Measurements from ENCODE around the gene ERGIC1.
"Not testable (repeated sequence)": the region's sequence is repeated elsewhere in the genome, so short reads cannot be mapped to it uniquely, and the experiment has no call there.

The ERGIC1 gene

GRCh38 chr5:172890659-172891058 is 56.6 kb downstream of the ERGIC1 start:
- Mint-ChIP-seq H3K4me3 (no peak overlapping the region), H3K4me1 (peaks cover 8% of the 10 kb centered on the region), H3K27me3 (no peaks in the 10 kb centered on the region), H3K27ac (no peak overlapping the region), H3K9me3 (no peaks in the 10 kb centered on the region), H3K36me3 (peaks cover 22% of the 10 kb centered on the region)
- no peak for ATAC-seq (ENCODE audit: low read depth)
- DNase-seq (ENCODE audit: low spot score in 2 of 2), result no peak

DNA sequence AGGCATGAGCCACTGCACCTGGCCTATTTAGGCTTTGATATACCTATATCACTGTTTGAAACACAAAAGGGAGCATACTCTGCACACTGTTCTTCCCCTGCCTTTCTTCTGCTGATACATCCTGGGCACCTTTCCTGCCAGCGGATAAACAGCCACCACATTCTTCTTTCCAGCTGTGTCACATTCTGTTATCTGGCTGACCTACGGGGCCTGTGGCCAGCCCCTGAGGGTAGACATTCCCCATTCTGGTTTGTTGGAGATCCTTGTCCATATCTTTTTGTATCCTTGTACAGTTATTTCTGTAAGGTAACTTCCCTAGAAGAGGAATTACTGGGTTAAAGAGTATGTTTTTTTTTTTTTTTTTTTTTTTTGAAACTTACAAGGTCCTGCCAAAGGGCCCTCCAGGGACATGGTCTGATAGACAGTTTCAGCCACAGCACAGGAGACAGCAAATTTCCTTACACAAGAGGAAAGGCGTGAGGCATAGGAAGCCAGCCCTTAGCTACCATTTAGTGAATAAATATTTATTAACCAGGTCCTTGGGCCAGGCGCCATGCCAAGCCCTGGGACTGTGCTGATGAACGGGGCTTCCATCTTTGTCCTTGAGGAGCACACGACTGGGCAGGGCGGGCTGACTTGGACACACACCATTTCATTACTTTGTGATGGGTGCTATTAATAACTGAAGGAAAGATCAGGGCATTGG is 57.8 kb downstream of the ERGIC1 start:
- Mint-ChIP-seq H3K27me3 (no peaks in the 10 kb centered on the region), H3K9me3 (no peaks in the 10 kb centered on the region), H3K36me3 (peaks cover 19% of the 10 kb centered on the region), H3K27ac (peak overlapping the region; percentile 20), H3K4me1 (peaks cover 2% of the 10 kb centered on the region), H3K4me3 (no peak overlapping the region)
- DNase-seq (ENCODE audit: low spot score in 2 of 2) (no peak), ATAC-seq (ENCODE audit: low read depth) (no peak)

DNA sequence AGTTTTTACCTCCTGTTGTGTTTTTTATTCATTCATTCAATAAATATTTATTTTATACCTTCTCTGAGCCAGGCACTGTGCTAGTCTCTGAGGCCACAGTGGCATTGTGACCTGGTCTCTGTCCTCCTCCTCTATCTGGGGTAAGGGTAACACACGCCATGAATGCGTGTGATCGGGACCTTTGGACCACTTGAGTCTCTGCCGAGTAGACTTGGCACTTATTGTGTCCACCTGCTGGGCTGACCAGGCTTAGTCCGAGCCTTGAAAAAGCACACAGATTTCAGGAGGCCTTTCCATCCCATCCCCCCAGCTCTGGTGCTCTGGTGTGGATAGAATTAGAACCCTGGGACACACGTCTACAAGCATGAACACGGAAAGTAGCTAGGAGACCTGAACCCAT is 58.7 kb downstream of the ERGIC1 start:
- Mint-ChIP-seq H3K4me3 (no peak overlapping the region), H3K4me1 (peaks cover under 1% of the 10 kb centered on the region), H3K36me3 (peaks cover 22% of the 10 kb centered on the region), H3K27ac (no peak overlapping the region), H3K27me3 (no peaks in the 10 kb centered on the region), H3K9me3 (no peaks in the 10 kb centered on the region)
- ATAC-seq (ENCODE audit: low read depth), result no peak
- no peak for DNase-seq (ENCODE audit: low spot score in 2 of 2)

DNA sequence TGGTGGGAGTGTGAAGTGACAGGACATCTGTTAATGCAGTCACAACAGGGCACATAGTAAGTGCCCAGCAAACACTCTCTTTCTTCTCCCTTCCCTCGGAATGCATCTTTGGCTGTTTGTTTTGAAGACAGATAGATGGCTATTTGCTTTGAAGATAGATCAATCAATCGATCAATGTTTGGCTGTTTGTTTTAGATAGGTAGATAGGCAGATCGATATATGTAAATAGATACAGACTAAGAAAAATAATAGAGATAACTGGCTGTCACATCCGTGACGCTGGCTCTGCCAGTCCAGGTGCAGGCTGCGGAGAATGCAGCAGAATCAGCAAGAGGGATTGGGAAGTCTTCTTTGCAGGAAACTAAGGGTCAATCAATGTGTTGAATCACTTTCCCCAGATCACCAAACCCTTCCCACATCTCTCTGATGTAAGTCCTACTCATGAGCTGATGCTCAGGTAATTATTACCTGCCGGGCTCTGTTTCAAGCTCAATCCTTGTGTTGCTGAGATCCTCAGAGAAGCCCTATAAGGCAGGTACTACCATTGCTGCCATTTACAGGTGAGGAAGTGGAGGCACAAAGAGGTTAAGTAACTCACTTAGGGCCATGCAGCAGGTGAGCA is 60.8 kb downstream of the ERGIC1 start:
- no peak for ATAC-seq (ENCODE audit: low read depth)
- Mint-ChIP-seq H3K4me1 (no peaks in the 10 kb centered on the region), H3K36me3 (peaks cover 24% of the 10 kb centered on the region), H3K4me3 (no peak overlapping the region), H3K27ac (peak overlapping the region; percentile 74), H3K9me3 (no peaks in the 10 kb centered on the region), H3K27me3 (no peaks in the 10 kb centered on the region)
- no peak for DNase-seq (ENCODE audit: low spot score in 2 of 2)

DNA sequence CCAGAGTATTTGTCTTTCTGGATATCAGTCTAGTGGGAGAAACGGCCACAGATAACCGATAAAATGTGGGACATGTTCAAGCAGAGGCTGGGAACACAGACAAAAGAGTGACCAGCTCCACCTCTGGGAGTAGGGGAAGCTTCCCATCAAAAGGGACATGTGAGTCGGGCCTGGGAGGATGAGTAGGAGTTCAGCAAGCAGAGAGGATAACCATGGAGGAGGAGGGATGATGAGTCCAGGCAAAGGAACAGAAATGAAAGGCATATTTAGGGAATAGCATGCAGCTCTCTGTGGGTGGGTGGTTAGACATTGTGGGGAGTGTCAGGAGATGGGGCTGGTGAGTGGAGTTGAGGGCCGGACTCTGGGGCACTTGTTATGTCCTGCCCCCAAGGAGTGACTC is 61.5 kb downstream of the ERGIC1 start:
- peaks cover 26% of the 10 kb centered on the region for H3K36me3 Mint-ChIP-seq

DNA sequence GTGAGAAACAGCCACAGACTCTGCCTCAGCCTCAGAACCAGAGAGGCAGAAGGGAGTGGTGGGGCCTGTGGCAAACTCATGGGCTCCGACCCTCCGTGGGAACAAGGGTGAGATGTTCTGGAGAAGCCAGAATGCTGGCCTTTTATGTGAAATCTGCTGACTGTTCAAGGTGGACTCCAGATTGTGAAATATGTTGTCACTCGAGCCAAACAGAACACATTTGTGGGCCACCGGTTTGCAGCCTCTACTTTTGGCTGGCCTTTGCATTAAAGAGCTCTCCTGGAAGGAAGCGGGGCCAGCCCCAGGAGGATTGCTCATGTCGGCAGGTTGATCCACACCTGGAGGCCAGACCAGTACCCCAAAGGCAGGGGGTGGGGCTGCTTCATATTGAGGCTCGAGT is 62.4 kb downstream of the ERGIC1 start:
- peak overlapping the region; percentile 63 for H3K27ac Mint-ChIP-seq
- no peak overlapping the region for H3K4me3 Mint-ChIP-seq
- H3K36me3 Mint-ChIP-seq, result peaks cover 26% of the 10 kb centered on the region
- no peaks in the 10 kb centered on the region for H3K4me1 Mint-ChIP-seq
- DNase-seq (ENCODE audit: low spot score in 2 of 2), result no peak
- ATAC-seq (ENCODE audit: low read depth), result no peak
- H3K9me3 Mint-ChIP-seq, result no peaks in the 10 kb centered on the region
- H3K27me3 Mint-ChIP-seq, result no peaks in the 10 kb centered on the region

More for the DNA sequence above, 61.5 kb downstream of the ERGIC1 start:
- Mint-ChIP-seq H3K27ac (peak overlapping the region; percentile 90), H3K27me3 (no peaks in the 10 kb centered on the region), H3K4me1 (no peaks in the 10 kb centered on the region), H3K9me3 (no peaks in the 10 kb centered on the region), H3K4me3 (no peak overlapping the region)
- no peak for ATAC-seq (ENCODE audit: low read depth)
- no peak for DNase-seq (ENCODE audit: low spot score in 2 of 2)

DNA sequence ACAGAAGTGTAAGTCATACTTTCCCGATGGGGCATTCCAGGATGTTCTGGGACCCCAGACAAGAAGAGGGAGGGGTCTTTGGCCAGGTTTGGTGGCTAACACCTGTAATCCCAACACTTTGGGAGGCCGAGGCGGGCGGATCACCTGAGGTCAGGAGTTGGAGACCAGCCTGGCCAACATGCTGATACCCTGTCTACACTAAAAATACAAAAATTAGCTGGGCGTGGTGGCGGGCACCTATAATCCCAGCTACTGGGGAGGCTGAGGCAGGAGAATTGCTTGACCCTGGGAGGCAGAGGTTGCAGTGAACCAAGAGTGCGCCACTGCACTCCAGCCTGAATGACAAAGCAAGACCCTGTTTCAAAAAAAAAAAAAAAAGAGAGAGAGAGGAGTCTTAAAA is 63.0 kb downstream of the ERGIC1 start:
- H3K9me3 Mint-ChIP-seq; H3K27me3 Mint-ChIP-seq; ATAC-seq (ENCODE audit: low read depth); H3K4me3 Mint-ChIP-seq; H3K4me1 Mint-ChIP-seq; DNase-seq (ENCODE audit: low spot score in 2 of 2): not testable (repeated sequence)
- peak overlapping the region; percentile 63 for H3K27ac Mint-ChIP-seq
- H3K36me3 Mint-ChIP-seq, result peaks cover 24% of the 10 kb centered on the region

- Mint-ChIP-seq H3K36me3 (peaks cover 26% of the 10 kb centered on the region), H3K27ac (no peak overlapping the region), H3K9me3 (no peaks in the 10 kb centered on the region), H3K4me3 (no peak overlapping the region), H3K4me1 (no peaks in the 10 kb centered on the region), H3K27me3 (no peaks in the 10 kb centered on the region)
- no peak for ATAC-seq (ENCODE audit: low read depth)
- no peak for DNase-seq (ENCODE audit: low spot score in 2 of 2)
These were observed 63.6 kb downstream of the ERGIC1 start for GRCh38 chr5:172897481-172898217.

- ATAC-seq (ENCODE audit: low read depth) (no peak), DNase-seq (ENCODE audit: low spot score in 2 of 2) (no peak)
- H3K27ac Mint-ChIP-seq, result no peak overlapping the region
- H3K4me3 Mint-ChIP-seq, result no peak overlapping the region
- no peaks in the 10 kb centered on the region for H3K4me1 Mint-ChIP-seq
- H3K27me3 Mint-ChIP-seq, result no peaks in the 10 kb centered on the region
- peaks cover 28% of the 10 kb centered on the region for H3K36me3 Mint-ChIP-seq
- H3K9me3 Mint-ChIP-seq, result no peaks in the 10 kb centered on the region
These were observed 64.3 kb downstream of the ERGIC1 start for GRCh38 chr5:172898218-172898842.

DNA sequence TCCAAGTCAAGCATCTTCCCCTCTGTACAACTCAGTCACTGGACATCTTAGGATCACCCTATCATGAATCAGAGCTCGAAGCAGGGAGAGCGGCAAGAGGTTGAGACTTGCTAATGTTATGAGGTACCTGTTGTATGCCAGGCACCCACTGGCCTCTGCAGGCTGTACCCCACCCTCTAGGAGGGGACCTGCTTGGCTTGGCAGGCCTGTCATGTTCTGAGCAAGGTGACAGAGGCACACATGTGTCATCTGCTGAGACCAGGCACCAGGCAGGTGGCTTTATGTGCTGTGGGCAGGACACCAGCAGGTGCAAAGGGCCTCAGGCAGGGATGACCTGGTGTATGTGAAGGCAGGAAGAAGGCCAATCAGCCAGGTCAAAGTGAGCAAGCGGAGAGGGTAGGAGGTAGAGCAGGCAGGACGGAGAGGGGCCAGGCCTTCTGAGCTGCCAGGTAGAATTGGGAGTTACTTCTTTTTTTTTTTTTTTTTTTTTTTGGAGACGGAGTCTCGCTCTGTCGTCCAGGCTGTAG is 64.9 kb downstream of the ERGIC1 start:
- no peaks in the 10 kb centered on the region for H3K27me3 Mint-ChIP-seq
- ATAC-seq (ENCODE audit: low read depth), result no peak
- peak overlapping the region; percentile 10 for H3K27ac Mint-ChIP-seq
- no peaks in the 10 kb centered on the region for H3K4me1 Mint-ChIP-seq
- no peaks in the 10 kb centered on the region for H3K9me3 Mint-ChIP-seq
- no peak overlapping the region for H3K4me3 Mint-ChIP-seq
- peaks cover 29% of the 10 kb centered on the region for H3K36me3 Mint-ChIP-seq
- DNase-seq (ENCODE audit: low spot score in 2 of 2), result no peak

- DNase-seq (ENCODE audit: low spot score in 2 of 2) (no peak), ATAC-seq (ENCODE audit: low read depth) (no peak)
- peaks cover 31% of the 10 kb centered on the region for H3K36me3 Mint-ChIP-seq
- no peaks in the 10 kb centered on the region for H3K4me1 Mint-ChIP-seq
- no peaks in the 10 kb centered on the region for H3K27me3 Mint-ChIP-seq
- H3K9me3 Mint-ChIP-seq, result no peaks in the 10 kb centered on the region
- no peak overlapping the region for H3K4me3 Mint-ChIP-seq
- no peak overlapping the region for H3K27ac Mint-ChIP-seq
These were observed 65.4 kb downstream of the ERGIC1 start for GRCh38 chr5:172899436-172899835.

- H3K4me3 Mint-ChIP-seq, result no peak overlapping the region
- ATAC-seq (ENCODE audit: low read depth), result no peak
- H3K36me3 Mint-ChIP-seq, result peaks cover 25% of the 10 kb centered on the region
- H3K27me3 Mint-ChIP-seq, result no peaks in the 10 kb centered on the region
- H3K4me1 Mint-ChIP-seq, result peaks cover 4% of the 10 kb centered on the region
- no peaks in the 10 kb centered on the region for H3K9me3 Mint-ChIP-seq
- H3K27ac Mint-ChIP-seq, result peak overlapping the region; percentile 50
- DNase-seq (ENCODE audit: low spot score in 2 of 2), result no peak
These were observed 67.1 kb downstream of the ERGIC1 start for GRCh38 chr5:172901012-172901780.

DNA sequence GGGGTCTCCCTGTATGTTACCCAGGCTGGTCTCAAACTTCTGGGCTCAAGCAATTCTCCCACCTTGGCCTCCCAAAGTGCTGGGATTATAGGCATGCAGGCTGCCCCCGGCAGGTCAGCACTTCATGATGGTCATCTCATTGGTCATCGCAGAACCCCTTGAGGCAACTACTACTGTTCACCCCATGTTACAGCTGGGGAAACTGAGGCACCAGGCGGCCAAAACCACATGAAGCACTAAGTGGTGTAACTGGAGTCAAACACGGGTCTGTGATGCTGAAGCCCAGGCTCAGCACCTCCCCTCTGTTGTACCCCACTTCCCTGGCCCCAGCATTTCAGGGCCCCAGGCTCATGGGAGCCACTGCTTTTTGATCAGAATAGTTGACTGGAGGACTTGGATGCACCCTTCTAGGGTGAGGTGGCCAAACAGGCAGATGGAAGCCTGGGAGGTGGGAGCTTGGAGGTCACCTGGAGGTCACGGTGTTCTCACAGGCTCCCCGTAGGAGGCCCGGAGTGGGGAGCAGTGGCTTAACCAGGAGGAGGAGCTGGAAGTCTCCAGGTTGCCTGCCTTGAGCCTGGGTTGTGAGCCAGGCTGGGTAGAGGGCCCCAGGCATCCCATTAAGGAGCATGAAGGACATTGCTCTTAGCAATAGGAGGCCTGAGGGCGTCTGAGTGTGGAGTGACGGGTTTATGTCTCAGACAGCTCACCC is 67.9 kb downstream of the ERGIC1 start:
- no peak overlapping the region for H3K4me3 Mint-ChIP-seq
- H3K4me1 Mint-ChIP-seq, result peaks cover 5% of the 10 kb centered on the region
- peak overlapping the region; percentile 68 for H3K27ac Mint-ChIP-seq
- H3K9me3 Mint-ChIP-seq, result no peaks in the 10 kb centered on the region
- DNase-seq (ENCODE audit: low spot score in 2 of 2), result no peak
- H3K36me3 Mint-ChIP-seq, result peaks cover 23% of the 10 kb centered on the region
- no peak for ATAC-seq (ENCODE audit: low read depth)
- H3K27me3 Mint-ChIP-seq, result no peaks in the 10 kb centered on the region

Measured in memory B cell (primary cell).